NT2/D1 (cell line): Measurements from ENCODE around the gene DDX42.

Source experiments
- SUZ12 ChIP-seq: IDR thresholded peaks from 2 replicates; pipeline ENCODE4 v1.6.1; 2011; ENCODE audit not compliant: insufficient read length, insufficient read depth; ENCODE audit errors: extremely low read depth
- YY1 ChIP-seq: IDR thresholded peaks from 2 replicates; pipeline ENCODE4 v1.6.1; 2011; ENCODE audit not compliant: insufficient read length, insufficient read depth
- ZNF274 ChIP-seq: IDR thresholded peaks from 2 replicates; pipeline ENCODE4 v1.6.1; 2011; ENCODE audit warnings: mild to moderate bottlenecking, low read depth, low read length

DNA sequence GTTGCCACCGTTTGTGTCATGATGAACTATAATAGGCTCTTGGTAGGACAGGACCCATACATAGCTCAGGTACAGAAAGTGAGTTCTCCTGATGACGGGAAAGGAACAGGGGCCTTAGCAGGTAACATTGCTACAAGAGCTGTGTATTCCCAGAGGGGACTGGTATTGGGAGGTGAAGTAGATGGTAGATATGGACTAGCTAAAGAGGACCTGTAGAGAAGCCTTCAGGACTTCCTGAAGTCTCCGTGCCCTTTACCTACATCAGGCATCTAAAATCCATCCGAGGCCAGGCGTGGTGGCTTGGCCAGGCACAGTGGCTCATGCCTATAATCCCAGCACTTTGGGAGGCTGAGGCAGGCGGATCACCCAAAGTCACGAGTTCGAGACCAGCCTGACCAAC is 81.2 kb downstream of the DDX42 start:
- TF ChIP-seq ZNF274 (no peak), SUZ12 (no peak), YY1 (no peak)
